Measurements from ENCODE around the gene TTC16.

- no peak for TF ChIP-seq CTCF (IDR thresholded peaks at IDR 0.05)
- no peak for TF ChIP-seq EZH2 (IDR thresholded peaks at IDR 0.05)
These were observed 14.4 kb downstream of the TTC16 start for GRCh38 chr9:127730262-127730661.
